Measurements from ENCODE around the gene KIRREL1. TPM values are rescaled to one million over a fixed set of nuclear protein-coding genes. Genes with fewer than 3 reads are reported as not detected.
A peak's percentile ranks its signal among the peaks of the same experiment; 100 is the strongest.

The KIRREL1 gene
- total RNA-seq, 1 experiment from 2014 or later, result 30.5 TPM

- no peaks in the 10 kb centered on the region for H4K20me1 ChIP-seq (ENCODE audit: control insufficient read depth, insufficient read depth, insufficient read length)
- no peak overlapping the region for H2AFZ ChIP-seq (ENCODE audit: low read length)
- no peak overlapping the region for H3K23ac ChIP-seq (ENCODE audit: insufficient read length, low read depth, low read length)
- H3K9me3 ChIP-seq (ENCODE audit: control insufficient read depth, low read depth, low read length), result no peaks in the 10 kb centered on the region
- H3K23me2 ChIP-seq (ENCODE audit: insufficient read length, low read depth, low read length, poor library complexity, severe bottlenecking), result no peaks in the 10 kb centered on the region
- no peak overlapping the region for H3K56ac ChIP-seq (ENCODE audit: insufficient read length, low read depth, low read length)
- no peak overlapping the region for H3K18ac ChIP-seq (ENCODE audit: insufficient read length, low read depth, low read length)
- H3K27ac ChIP-seq (ENCODE audit: insufficient read length, low read depth, low read length), result no peak overlapping the region
- TF ChIP-seq, protein P1, sequence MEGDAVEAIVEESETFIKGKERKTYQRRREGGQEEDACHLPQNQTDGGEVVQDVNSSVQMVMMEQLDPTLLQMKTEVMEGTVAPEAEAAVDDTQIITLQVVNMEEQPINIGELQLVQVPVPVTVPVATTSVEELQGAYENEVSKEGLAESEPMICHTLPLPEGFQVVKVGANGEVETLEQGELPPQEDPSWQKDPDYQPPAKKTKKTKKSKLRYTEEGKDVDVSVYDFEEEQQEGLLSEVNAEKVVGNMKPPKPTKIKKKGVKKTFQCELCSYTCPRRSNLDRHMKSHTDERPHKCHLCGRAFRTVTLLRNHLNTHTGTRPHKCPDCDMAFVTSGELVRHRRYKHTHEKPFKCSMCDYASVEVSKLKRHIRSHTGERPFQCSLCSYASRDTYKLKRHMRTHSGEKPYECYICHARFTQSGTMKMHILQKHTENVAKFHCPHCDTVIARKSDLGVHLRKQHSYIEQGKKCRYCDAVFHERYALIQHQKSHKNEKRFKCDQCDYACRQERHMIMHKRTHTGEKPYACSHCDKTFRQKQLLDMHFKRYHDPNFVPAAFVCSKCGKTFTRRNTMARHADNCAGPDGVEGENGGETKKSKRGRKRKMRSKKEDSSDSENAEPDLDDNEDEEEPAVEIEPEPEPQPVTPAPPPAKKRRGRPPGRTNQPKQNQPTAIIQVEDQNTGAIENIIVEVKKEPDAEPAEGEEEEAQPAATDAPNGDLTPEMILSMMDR (conservative IDR thresholded peaks at IDR 0.05), result no peak
- H3K79me2 ChIP-seq (ENCODE audit: insufficient read depth, low read length), result 0 out of 2 replicates have a peak, but pooled peaks cover 4% of the 10 kb centered on the region
- Mint-ChIP-seq H3K27me3 (ENCODE audit: low read depth) (peaks cover 1% of the 10 kb centered on the region; the same call in 1 of the 2 replicates), H3K4me3 (no peak overlapping the region), H3K27ac (peak overlapping the region in 1 of 3 experiments; percentile 28; a peak in 1 of 7 replicates), H3K9me3 (peaks cover 0 to 2% of the 10 kb centered on the region in 2 experiments; a peak in 1 of 5 replicates), H3K4me1 (peaks cover 69 to 76% of the 10 kb centered on the region in 2 experiments), H3K36me3 (ENCODE audit: insufficient read depth in 1 of 3, low read depth in 3 of 3) (peaks cover 9 to 10% (median 9%) of the 10 kb centered on the region in 3 experiments)
- H4K91ac ChIP-seq (ENCODE audit: insufficient read length, low read depth, low read length), result no peak overlapping the region
- no peak overlapping the region for H3K4me2 ChIP-seq (ENCODE audit: insufficient read depth, insufficient read length, low read length)
- DNase-seq, result no peak
- H3K27me3 ChIP-seq (ENCODE audit: insufficient read depth, low read length), result no peaks in the 10 kb centered on the region
- no peak overlapping the region for H2BK15ac ChIP-seq (ENCODE audit: low read depth, low read length)
- H2BK12ac ChIP-seq (ENCODE audit: insufficient read length, low read depth, low read length), result no peak overlapping the region
- H4K8ac ChIP-seq (replicated peaks; ENCODE audit: insufficient read length, low read depth, low read length), result no peak overlapping the region
- no peaks in the 10 kb centered on the region for H3K79me1 ChIP-seq (ENCODE audit: insufficient read depth, low read depth, low read length, poor library complexity, severe bottlenecking)
- no peak overlapping the region for H2BK5ac ChIP-seq (ENCODE audit: insufficient read length, low read length)
- H3K14ac ChIP-seq (ENCODE audit: insufficient read depth, low read length), result no peak overlapping the region
- H2AK5ac ChIP-seq (ENCODE audit: insufficient read length, low read length), result no peak overlapping the region
- no peak overlapping the region for H3T11ph ChIP-seq (ENCODE audit: low read length)
- H3K4me1 ChIP-seq (ENCODE audit: insufficient read depth, low read length), result peaks cover 13% of the 10 kb centered on the region; the same call in 1 of the 2 replicates
- WGBS (ENCODE audit: extremely low coverage, insufficient read length, low lambda C conversion rate), result no CpG with 5 or more reads among the region's 9 CpGs
- no peak overlapping the region for H2BK20ac ChIP-seq (ENCODE audit: low read depth, low read length, poor library complexity, severe bottlenecking)
- H2BK120ac ChIP-seq (ENCODE audit: low read depth, low read length, poor library complexity, severe bottlenecking), result no peak overlapping the region
- H4K5ac ChIP-seq (ENCODE audit: insufficient read length, low read depth, low read length), result no peak overlapping the region
- H3K9ac ChIP-seq (ENCODE audit: extremely low read depth, insufficient read length, low read length), result no peak overlapping the region
- H3K4ac ChIP-seq (ENCODE audit: low read depth, low read length), result no peak overlapping the region
These were observed 81.6 kb downstream of the KIRREL1 start for GRCh38 chr1:158075078-158075477.

Data from H9 (cell line).